ENCODE results near the gene LHFPL2.

LHFPL2 gene

DNA sequence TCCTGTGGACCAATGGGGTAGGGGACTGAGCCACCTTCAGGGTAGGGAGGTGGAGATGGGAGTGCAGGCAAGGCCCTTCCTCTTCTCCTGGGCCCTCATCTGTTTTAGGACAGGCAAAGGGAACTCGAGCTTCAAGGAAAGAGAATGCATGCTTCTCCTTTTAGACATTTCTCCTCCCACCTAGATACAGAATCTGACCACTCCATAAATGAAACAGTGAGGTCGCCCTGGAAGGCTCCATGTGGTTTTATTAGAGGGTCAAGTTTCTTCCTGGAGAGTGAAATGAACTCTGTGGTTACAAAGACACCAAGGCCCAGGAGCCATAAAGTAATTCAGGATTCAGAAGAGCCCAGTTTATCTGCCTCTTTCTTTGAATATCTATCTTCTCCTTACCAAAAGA, 14.9 kb downstream of the LHFPL2 start:
- H3K9me3 ChIP-seq (ENCODE audit: control insufficient read depth in 5 of 5, low read length in 5 of 5) = no peaks in the 10 kb centered on the region
- peaks cover 0 to 19% (median 11%) of the 10 kb centered on the region in 5 donors for H3K36me3 ChIP-seq (ENCODE audit: control insufficient read depth in 5 of 5, insufficient read depth in 5 of 5, low read length in 5 of 5)
- H3K27ac ChIP-seq (ENCODE audit: low read depth, low read length) = no peak overlapping the region
- no peak overlapping the region for H3K9ac ChIP-seq (ENCODE audit: low read length in 5 of 5)
- no peak overlapping the region for H3K4me3 ChIP-seq (ENCODE audit: low read depth in 1 of 5, low read length in 5 of 5)
- H3K27me3 ChIP-seq (ENCODE audit: control insufficient read depth in 5 of 5, insufficient read depth in 4 of 5, low read length in 5 of 5) = no peaks in the 10 kb centered on the region
- peaks cover 2 to 34% (median 27%) of the 10 kb centered on the region in 5 donors for H3K4me1 ChIP-seq (ENCODE audit: control insufficient read depth in 5 of 5, insufficient read depth in 5 of 5, low read length in 5 of 5)

- no peaks in the 10 kb centered on the region for H3K9me3 ChIP-seq (ENCODE audit: control insufficient read depth in 5 of 5, low read length in 5 of 5)
- H3K4me3 ChIP-seq (ENCODE audit: low read depth in 1 of 5, low read length in 5 of 5) = no peak overlapping the region
- H3K27me3 ChIP-seq (ENCODE audit: control insufficient read depth in 5 of 5, insufficient read depth in 4 of 5, low read length in 5 of 5) = no peaks in the 10 kb centered on the region
- H3K4me1 ChIP-seq (ENCODE audit: control insufficient read depth in 5 of 5, insufficient read depth in 5 of 5, low read length in 5 of 5) = peaks cover 2 to 35% (median 25%) of the 10 kb centered on the region in 5 donors
- H3K27ac ChIP-seq (ENCODE audit: low read depth, low read length) = no peak overlapping the region
- H3K36me3 ChIP-seq (ENCODE audit: control insufficient read depth in 5 of 5, insufficient read depth in 5 of 5, low read length in 5 of 5) = peaks cover 0 to 22% (median 11%) of the 10 kb centered on the region in 5 donors
- H3K9ac ChIP-seq (ENCODE audit: low read length in 5 of 5) = no peak overlapping the region
Observed at GRCh38 chr5:78632467-78632866, 16.1 kb downstream of the LHFPL2 start.

DNA sequence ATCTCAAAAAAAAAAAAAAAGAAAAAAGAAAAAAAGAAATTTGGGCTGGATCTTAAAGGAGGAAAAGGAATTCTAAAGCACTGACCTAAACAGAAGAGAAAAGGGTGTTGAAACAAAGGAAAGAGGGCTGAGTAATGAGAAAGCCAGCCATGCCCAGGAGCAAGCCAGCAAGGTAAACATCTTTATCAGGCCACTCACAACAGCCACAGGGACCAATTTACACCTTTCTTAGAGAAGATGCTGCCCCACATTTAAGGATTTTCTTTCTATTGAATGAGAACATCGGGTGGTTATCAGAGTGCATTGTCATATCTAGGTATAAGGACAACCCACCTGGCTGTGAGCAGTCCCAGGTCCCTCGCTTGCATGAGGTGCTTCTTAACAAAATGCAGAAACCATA, 16.6 kb downstream of the LHFPL2 start:
- no peaks in the 10 kb centered on the region for H3K9me3 ChIP-seq (ENCODE audit: control insufficient read depth in 5 of 5, low read length in 5 of 5)
- H3K9ac ChIP-seq (ENCODE audit: low read length in 5 of 5) = no peak overlapping the region
- no peak overlapping the region for H3K4me3 ChIP-seq (ENCODE audit: low read depth in 1 of 5, low read length in 5 of 5)
- H3K27me3 ChIP-seq (ENCODE audit: control insufficient read depth in 5 of 5, insufficient read depth in 4 of 5, low read length in 5 of 5) = no peaks in the 10 kb centered on the region
- H3K4me1 ChIP-seq (ENCODE audit: control insufficient read depth in 5 of 5, insufficient read depth in 5 of 5, low read length in 5 of 5) = peaks cover 2 to 36% (median 26%) of the 10 kb centered on the region in 5 donors
- no peak overlapping the region for H3K27ac ChIP-seq (ENCODE audit: low read depth, low read length)
- peaks cover 0 to 22% (median 11%) of the 10 kb centered on the region in 5 donors for H3K36me3 ChIP-seq (ENCODE audit: control insufficient read depth in 5 of 5, insufficient read depth in 5 of 5, low read length in 5 of 5)

GRCh38 chr5:78630047-78630446, 18.5 kb downstream of the LHFPL2 start:
- Histone ChIP-seq H3K4me3 (ENCODE audit: low read depth in 1 of 5, low read length in 5 of 5) (no peak overlapping the region), H3K36me3 (ENCODE audit: control insufficient read depth in 5 of 5, insufficient read depth in 5 of 5, low read length in 5 of 5) (peaks cover 0 to 22% (median 11%) of the 10 kb centered on the region in 5 donors), H3K27ac (ENCODE audit: low read depth, low read length) (no peak overlapping the region), H3K9ac (ENCODE audit: low read length in 5 of 5) (no peak overlapping the region), H3K27me3 (ENCODE audit: control insufficient read depth in 5 of 5, insufficient read depth in 4 of 5, low read length in 5 of 5) (no peaks in the 10 kb centered on the region), H3K9me3 (ENCODE audit: control insufficient read depth in 5 of 5, low read length in 5 of 5) (no peaks in the 10 kb centered on the region), H3K4me1 (ENCODE audit: control insufficient read depth in 5 of 5, insufficient read depth in 5 of 5, low read length in 5 of 5) (peaks cover under 1 to 43% (median 37%) of the 10 kb centered on the region in 5 donors)

DNA sequence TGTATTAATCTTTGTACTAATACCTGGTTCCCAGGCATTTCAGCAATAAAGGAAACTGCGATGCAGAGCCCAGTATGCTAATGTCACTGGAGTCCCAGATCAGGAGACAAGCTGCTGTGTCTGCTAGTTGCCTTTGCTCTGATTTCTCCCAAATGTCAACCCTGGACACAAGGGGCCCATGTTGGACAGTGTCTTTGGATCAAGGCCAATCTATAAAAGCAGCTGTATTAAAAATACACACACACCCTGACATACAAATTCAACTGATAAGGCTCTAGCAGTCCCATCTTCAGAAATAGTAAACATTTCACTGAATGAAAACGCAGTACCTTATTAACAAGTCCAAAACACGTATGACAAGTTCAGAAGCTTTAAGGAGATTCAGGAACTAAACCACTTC, 18.9 kb downstream of the LHFPL2 start:
- H3K4me1 ChIP-seq (ENCODE audit: control insufficient read depth in 5 of 5, insufficient read depth in 5 of 5, low read length in 5 of 5) = peaks cover 0 to 43% (median 37%) of the 10 kb centered on the region in 5 donors
- no peak overlapping the region for H3K4me3 ChIP-seq (ENCODE audit: low read depth in 1 of 5, low read length in 5 of 5)
- no peaks in the 10 kb centered on the region for H3K9me3 ChIP-seq (ENCODE audit: control insufficient read depth in 5 of 5, low read length in 5 of 5)
- no peak overlapping the region for H3K9ac ChIP-seq (ENCODE audit: low read length in 5 of 5)
- no peaks in the 10 kb centered on the region for H3K27me3 ChIP-seq (ENCODE audit: control insufficient read depth in 5 of 5, insufficient read depth in 4 of 5, low read length in 5 of 5)
- H3K27ac ChIP-seq (ENCODE audit: low read depth, low read length) = no peak overlapping the region
- H3K36me3 ChIP-seq (ENCODE audit: control insufficient read depth in 5 of 5, insufficient read depth in 5 of 5, low read length in 5 of 5) = peaks cover 0 to 22% (median 11%) of the 10 kb centered on the region in 5 donors

- H3K9ac ChIP-seq (ENCODE audit: low read length in 5 of 5) = no peak overlapping the region
- no peak overlapping the region for H3K27ac ChIP-seq (ENCODE audit: low read depth, low read length)
- H3K9me3 ChIP-seq (ENCODE audit: control insufficient read depth in 5 of 5, low read length in 5 of 5) = no peaks in the 10 kb centered on the region
- peaks cover 0 to 22% (median 11%) of the 10 kb centered on the region in 5 donors for H3K36me3 ChIP-seq (ENCODE audit: control insufficient read depth in 5 of 5, insufficient read depth in 5 of 5, low read length in 5 of 5)
- H3K4me1 ChIP-seq (ENCODE audit: control insufficient read depth in 5 of 5, insufficient read depth in 5 of 5, low read length in 5 of 5) = peaks cover 4 to 49% (median 46%) of the 10 kb centered on the region in 5 donors
- no peak overlapping the region for H3K4me3 ChIP-seq (ENCODE audit: low read depth in 1 of 5, low read length in 5 of 5)
- H3K27me3 ChIP-seq (ENCODE audit: control insufficient read depth in 5 of 5, insufficient read depth in 4 of 5, low read length in 5 of 5) = no peaks in the 10 kb centered on the region
Observed at GRCh38 chr5:78628270-78628992, 20.1 kb downstream of the LHFPL2 start.

DNA sequence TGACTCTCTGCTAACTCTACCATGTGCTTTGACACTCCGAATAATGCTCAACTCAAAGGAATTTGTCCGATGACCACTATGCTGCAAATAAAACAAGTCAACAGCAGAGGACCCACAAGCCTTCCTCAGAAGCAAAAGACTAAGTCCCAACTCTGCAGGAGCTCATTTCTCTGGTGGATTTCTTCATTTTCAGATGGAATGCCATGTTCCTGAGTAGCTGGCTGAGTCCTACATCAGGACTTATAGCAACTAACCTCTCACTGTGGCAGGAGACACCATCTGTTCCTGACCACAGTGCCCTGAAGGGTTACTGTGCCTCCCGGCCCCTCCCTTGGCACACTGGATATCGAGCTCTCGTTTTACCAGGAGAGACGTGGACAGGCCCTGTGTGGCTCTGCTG, 20.8 kb downstream of the LHFPL2 start:
- H3K36me3 ChIP-seq (ENCODE audit: control insufficient read depth in 5 of 5, insufficient read depth in 5 of 5, low read length in 5 of 5) = peaks cover 0 to 22% (median 11%) of the 10 kb centered on the region in 5 donors
- no peak overlapping the region for H3K9ac ChIP-seq (ENCODE audit: low read length in 5 of 5)
- no peaks in the 10 kb centered on the region for H3K9me3 ChIP-seq (ENCODE audit: control insufficient read depth in 5 of 5, low read length in 5 of 5)
- H3K27ac ChIP-seq (ENCODE audit: low read depth, low read length) = no peak overlapping the region
- H3K4me3 ChIP-seq (ENCODE audit: low read depth in 1 of 5, low read length in 5 of 5) = no peak overlapping the region
- H3K4me1 ChIP-seq (ENCODE audit: control insufficient read depth in 5 of 5, insufficient read depth in 5 of 5, low read length in 5 of 5) = peaks cover 4 to 51% (median 46%) of the 10 kb centered on the region in 5 donors
- no peaks in the 10 kb centered on the region for H3K27me3 ChIP-seq (ENCODE audit: control insufficient read depth in 5 of 5, insufficient read depth in 4 of 5, low read length in 5 of 5)

DNA sequence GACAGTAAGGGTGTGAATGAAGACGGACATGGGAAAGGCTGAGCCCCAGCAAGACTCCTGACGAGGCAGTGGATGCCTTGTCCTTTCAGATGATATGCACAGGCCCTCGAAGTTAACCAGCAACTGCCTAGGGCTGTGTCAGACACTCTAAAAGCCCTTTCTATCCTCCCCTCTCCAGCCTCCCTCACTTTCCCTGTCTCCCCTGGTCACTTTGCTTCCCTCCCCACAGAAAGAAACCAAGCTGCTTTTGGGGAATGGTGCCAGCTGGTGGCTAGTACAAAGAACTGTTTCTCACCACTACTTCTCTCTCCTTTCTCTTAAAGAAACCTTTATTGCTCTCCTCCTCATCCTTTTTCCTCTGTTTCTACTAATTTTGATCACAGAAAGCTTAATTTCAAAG, 21.4 kb downstream of the LHFPL2 start:
- no peak overlapping the region for H3K27ac ChIP-seq (ENCODE audit: low read depth, low read length)
- no peak overlapping the region for H3K9ac ChIP-seq (ENCODE audit: low read length in 5 of 5)
- no peaks in the 10 kb centered on the region for H3K27me3 ChIP-seq (ENCODE audit: control insufficient read depth in 5 of 5, insufficient read depth in 4 of 5, low read length in 5 of 5)
- no peaks in the 10 kb centered on the region for H3K9me3 ChIP-seq (ENCODE audit: control insufficient read depth in 5 of 5, low read length in 5 of 5)
- peaks cover 4 to 51% (median 46%) of the 10 kb centered on the region in 5 donors for H3K4me1 ChIP-seq (ENCODE audit: control insufficient read depth in 5 of 5, insufficient read depth in 5 of 5, low read length in 5 of 5)
- peaks cover 0 to 19% (median 11%) of the 10 kb centered on the region in 5 donors for H3K36me3 ChIP-seq (ENCODE audit: control insufficient read depth in 5 of 5, insufficient read depth in 5 of 5, low read length in 5 of 5)
- no peak overlapping the region for H3K4me3 ChIP-seq (ENCODE audit: low read depth in 1 of 5, low read length in 5 of 5)

GRCh38 chr5:78626009-78626571, 22.5 kb downstream of the LHFPL2 start:
- H3K4me1 ChIP-seq (ENCODE audit: control insufficient read depth in 5 of 5, insufficient read depth in 5 of 5, low read length in 5 of 5) = peaks cover 4 to 51% (median 46%) of the 10 kb centered on the region in 5 donors
- H3K9ac ChIP-seq (ENCODE audit: low read length in 5 of 5) = no peak overlapping the region
- no peak overlapping the region for H3K4me3 ChIP-seq (ENCODE audit: low read depth in 1 of 5, low read length in 5 of 5)
- no peak overlapping the region for H3K27ac ChIP-seq (ENCODE audit: low read depth, low read length)
- H3K9me3 ChIP-seq (ENCODE audit: control insufficient read depth in 5 of 5, low read length in 5 of 5) = no peaks in the 10 kb centered on the region
- H3K36me3 ChIP-seq (ENCODE audit: control insufficient read depth in 5 of 5, insufficient read depth in 5 of 5, low read length in 5 of 5) = peaks cover 0 to 12% (median 7%) of the 10 kb centered on the region in 5 donors
- no peaks in the 10 kb centered on the region for H3K27me3 ChIP-seq (ENCODE audit: control insufficient read depth in 5 of 5, insufficient read depth in 4 of 5, low read length in 5 of 5)

- no peaks in the 10 kb centered on the region for H3K27me3 ChIP-seq (ENCODE audit: control insufficient read depth in 5 of 5, insufficient read depth in 4 of 5, low read length in 5 of 5)
- peaks cover 0 to 3% (median 0%) of the 10 kb centered on the region in 5 donors for H3K9me3 ChIP-seq (ENCODE audit: control insufficient read depth in 5 of 5, low read length in 5 of 5)
- no peak overlapping the region for H3K27ac ChIP-seq (ENCODE audit: low read depth, low read length)
- H3K36me3 ChIP-seq (ENCODE audit: control insufficient read depth in 5 of 5, insufficient read depth in 5 of 5, low read length in 5 of 5) = peaks cover 0 to 5% (median 2%) of the 10 kb centered on the region in 5 donors
- H3K4me3 ChIP-seq (ENCODE audit: low read depth in 1 of 5, low read length in 5 of 5) = no peak overlapping the region
- no peak overlapping the region for H3K9ac ChIP-seq (ENCODE audit: low read length in 5 of 5)
- peaks cover 4 to 51% (median 46%) of the 10 kb centered on the region in 5 donors for H3K4me1 ChIP-seq (ENCODE audit: control insufficient read depth in 5 of 5, insufficient read depth in 5 of 5, low read length in 5 of 5)
Observed at GRCh38 chr5:78624992-78625391, 23.6 kb downstream of the LHFPL2 start.

Measured in subcutaneous abdominal adipose tissue (tissue), 5 donors.